Renal cortical epithelial cell (primary cell): ENCODE measurements around the gene INS. TPM values are rescaled to one million over a fixed set of nuclear protein-coding genes. Genes with fewer than 3 reads are reported as not detected.
"Not testable (repeated sequence)": the region's sequence is repeated elsewhere in the genome, so short reads cannot be mapped to it uniquely, and the experiment has no call there.

Experiments
- DNase-seq: peaks from one replicate; pipeline ENCODE4 v3.0.0-alpha.2; 2011; ENCODE audit warnings: low read depth
- total RNA-seq: library from RNA; depleted of rRNA; stranded (reverse); fragments of >200 nt; gene quantifications from 2 replicates; pipeline ENCODE4 v1.2.3, GENCODE V29; 2014

The INS gene
- total RNA-seq, 1 donor from 2014 or later = not detected

DNA sequence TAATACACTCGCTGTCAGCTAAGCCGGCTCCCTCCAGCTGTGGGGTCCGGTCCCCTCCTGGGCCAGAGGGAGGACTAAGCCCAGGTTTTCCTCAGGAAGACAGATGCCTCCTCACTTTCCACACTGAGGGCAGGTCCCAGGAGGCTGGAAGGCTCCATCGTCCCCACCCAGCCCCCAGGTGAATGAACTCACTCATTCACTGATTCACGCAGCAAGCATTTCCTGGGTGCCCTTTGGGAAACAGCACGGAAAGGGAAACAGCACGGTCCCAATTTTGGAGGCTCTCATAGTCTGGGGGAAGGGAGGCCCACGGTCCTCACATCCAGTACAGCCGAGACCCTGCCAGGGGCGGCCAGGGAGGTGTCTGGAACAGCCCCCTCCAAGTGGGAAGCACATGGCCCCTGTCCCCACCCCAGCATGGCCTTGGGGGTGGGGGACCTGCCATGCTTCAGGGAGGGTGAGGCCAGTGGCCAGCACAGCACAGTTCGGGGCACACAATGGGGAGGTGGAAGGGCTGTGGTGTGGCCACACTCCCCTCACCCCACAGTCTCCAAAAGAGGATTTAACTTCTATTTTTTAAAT lies 19.9 kb upstream of the INS start:
- peak; percentile 23 for DNase-seq

DNA sequence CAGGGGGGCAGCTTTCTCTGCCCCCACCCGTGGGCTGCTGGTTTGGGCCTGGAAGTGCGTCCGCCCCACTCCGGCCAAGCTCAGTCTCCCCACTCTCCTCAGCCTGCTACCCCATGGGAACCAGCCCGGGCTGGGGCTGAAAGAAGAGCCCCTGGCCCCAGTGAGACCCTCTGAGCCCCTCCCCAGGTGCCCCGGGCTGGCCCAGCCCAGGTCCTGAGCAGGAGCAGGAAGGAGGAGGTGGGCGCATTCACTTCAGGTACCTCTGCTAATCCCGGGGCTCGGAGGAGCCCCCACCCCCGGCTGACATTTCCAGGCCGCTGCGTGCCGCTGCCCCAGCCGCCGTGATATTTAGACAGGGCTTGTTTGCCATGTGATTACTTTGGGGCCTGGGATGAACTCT lies 19.3 kb upstream of the INS start:
- DNase-seq = no peak

- DNase-seq = no peak
Observed at GRCh38 chr11:2179516-2179915, 18.5 kb upstream of the INS start.

DNA sequence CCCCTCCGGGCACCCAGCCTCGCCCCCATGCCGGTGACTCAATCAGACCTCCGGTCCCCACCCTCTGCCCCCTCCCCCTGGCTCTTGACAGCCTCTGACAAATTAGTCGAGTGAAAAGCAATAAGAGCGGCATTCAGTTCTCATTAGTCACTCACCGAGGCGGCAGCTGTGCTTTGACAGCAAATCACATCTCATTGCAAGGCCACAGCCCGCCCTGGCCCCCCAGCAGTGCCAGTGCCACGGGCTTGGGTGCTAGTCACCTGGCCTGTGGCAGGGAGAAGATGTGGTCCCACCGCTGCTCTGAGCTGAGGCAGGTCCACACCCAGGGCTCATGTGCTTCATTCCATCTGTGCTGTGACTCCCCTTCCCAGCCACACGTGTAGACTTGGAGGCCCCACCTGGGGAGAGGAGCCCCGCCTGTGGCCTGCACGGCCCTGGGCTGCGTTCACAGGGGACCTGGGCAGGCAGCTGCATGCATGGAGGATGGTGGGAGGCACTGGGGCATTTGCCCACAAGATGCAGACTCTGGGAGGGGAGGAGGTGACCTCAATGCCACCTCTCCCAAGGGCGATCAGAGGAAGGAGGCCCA lies 18.0 kb upstream of the INS start:
- peak; percentile 93 for DNase-seq

DNA sequence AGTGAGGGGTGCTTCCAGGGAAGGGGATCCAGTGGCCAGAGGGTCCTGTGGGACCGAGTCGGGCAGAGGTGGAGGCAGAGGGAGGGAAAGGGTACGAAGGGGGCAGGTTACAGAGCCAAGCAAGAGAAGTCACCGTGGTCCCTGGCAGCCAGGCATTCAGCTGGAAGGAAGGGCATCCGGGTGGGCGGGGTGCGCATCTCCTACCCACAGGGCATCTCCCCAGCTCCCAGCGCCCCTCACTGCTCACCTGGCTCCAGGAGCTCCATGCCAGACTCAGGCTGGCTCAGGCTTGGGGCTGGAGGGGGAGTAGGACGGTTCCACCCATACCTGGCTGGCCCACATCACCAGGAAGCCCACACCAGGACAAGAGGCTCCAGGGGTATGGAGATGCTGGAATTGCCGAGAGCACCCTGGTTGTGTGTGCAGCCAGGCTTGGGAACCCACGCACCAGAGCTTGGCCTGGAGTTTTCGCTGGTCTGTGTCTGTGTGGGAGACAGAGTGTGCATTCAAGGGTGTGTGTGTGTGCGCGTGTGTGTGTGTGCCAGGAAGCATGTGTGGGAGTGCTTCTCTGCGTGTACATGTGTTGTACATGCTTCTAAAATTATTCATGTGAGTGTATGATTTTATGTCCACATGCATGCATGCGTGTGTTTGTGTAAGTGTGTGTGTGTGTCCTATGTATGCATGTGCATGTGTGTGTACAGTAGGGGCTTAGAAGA lies 17.2 kb upstream of the INS start:
- DNase-seq = not testable (repeated sequence)

- DNase-seq = no peak
Observed at GRCh38 chr11:2177076-2177475, 16.1 kb upstream of the INS start.

- DNase-seq = no peak
Observed at GRCh38 chr11:2176389-2176900, 15.4 kb upstream of the INS start.

DNA sequence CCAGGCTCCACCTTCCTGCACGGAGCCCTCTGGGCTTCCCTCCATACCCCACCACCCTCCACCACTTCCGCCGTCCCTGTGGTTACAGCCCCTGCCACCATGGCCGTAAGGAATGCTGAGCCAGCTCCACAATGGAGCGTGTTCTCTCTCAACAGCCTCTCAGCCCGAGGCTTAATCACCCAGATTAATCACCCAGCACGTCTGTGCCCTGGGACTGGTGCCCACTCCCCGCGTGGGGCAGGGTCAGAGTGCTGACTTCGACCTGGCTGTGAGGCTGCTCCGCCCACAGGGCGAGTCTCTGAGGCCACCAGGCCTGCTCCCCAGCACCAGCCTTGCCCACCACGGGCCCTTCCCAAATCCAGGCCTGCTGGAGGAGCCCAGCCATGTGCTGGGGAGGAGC lies 14.7 kb upstream of the INS start:
- peak; percentile 92 for DNase-seq

GRCh38 chr11:2174361-2174760 lies 13.4 kb upstream of the INS start:
- DNase-seq = no peak

DNA sequence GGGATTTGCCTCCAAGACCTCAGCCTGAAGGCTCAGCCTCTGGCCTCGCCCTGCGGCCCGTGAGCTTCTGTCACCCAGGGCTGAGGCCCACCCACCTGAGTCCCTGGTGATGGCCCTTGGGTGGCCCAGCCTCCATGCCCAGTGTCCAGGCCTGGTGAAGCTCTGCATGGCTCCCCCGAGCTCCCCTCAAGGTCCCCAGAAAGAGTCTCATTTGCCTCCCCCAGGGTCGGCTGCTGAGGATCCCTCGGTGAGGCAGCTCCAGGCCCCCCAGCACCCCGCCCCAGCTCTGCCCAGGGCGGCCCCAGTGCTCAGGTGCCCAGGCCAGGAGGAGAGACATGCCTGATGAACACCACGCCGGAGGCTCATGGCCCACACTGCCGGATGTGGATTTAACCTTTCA lies 12.8 kb upstream of the INS start:
- no peak for DNase-seq

- DNase-seq = no peak
Observed at GRCh38 chr11:2173150-2173693, 12.2 kb upstream of the INS start.

- DNase-seq = no peak
Observed at GRCh38 chr11:2172676-2173075, 11.7 kb upstream of the INS start.

GRCh38 chr11:2171591-2172003 lies 10.6 kb upstream of the INS start, which contains the start of gene TH:
TSS of gene TH (minus strand) at chr11:2171815. CDS start at chr11:2171786, 29 bp downstream.
- no peak for DNase-seq

- no peak for DNase-seq
Observed at GRCh38 chr11:2169626-2170570, 8.9 kb upstream of the INS start.

- no peak for DNase-seq
Observed at GRCh38 chr11:2169005-2169378, 8.0 kb upstream of the INS start.

DNA sequence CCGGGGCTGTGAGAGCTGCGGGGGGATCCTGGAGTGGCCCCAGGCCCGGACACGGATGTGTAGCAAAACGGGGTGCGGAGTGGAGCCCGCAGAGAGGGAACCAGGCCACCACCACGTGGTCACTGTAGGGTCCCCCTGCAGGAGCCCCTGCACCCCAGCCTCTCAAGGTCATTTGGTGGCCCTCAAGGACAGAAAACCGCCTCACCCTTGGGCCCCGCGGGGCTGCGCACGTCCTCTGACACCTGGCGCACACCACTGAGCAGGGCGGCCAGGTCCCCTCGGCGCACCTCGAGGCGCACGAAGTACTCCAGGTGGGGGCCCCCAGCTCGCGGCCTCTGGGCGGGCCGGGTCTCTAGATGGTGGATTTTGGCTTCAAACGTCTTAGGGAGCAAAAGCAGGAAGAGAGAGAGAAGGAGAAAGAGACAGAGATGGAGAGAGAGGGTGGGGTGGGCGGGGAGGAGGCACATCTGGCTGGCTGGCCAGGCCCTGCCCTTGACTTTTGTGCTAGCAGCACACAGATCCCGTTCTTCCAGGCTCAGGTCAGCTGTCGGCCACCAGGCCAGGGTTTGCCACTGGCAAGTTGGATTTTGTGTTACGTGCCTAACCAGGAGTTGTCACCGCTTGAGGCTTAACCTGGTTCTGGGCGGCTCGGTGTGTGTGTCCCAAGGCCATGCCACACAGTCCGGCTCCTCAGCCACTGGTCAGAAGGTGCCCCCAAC lies 7.4 kb upstream of the INS start:
- DNase-seq = no peak

DNA sequence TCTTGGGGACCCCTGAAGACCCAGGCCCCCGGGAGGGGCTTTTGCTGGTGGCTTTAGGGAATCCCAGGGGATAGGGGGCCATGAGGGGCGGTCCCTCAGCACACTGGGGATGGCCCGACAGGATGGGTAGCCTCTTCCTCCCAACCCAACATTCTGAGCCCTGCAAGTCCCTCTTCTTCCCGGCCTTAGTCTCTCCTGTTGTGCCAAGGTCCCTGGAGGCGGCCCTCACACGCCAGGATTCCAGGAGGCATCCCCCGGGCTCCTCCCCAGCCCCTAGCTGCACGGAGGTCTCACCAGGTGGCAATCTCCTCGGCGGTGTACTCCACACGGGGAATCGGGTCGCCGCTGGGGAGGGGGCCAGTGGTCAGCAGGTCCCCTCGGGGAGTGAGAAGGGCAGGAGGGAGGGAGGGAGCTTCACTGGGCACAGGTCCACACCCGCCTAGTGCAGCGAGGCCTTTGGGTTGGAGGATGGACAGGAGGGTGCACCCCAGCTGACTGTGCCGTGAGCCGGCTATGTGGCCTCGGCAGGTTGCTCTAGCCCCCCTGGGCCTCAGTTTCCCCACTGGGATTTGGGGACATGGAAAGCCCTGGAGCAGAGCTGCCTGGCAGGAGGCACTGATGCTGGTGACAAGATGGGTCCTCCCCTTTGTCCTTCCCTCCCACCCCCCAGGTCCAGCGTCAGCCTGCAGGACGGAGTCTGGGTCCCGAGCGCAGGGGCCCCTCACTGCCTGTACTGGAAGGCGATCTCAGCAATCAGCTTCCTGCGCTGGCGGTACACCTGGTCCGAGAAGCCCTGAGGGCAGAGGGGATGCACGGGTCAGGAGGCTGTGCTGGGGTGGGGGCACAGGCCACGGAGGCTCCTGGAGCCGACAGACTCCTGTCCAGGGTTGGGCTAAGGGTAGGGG lies 6.4 kb upstream of the INS start:
- DNase-seq = no peak

DNA sequence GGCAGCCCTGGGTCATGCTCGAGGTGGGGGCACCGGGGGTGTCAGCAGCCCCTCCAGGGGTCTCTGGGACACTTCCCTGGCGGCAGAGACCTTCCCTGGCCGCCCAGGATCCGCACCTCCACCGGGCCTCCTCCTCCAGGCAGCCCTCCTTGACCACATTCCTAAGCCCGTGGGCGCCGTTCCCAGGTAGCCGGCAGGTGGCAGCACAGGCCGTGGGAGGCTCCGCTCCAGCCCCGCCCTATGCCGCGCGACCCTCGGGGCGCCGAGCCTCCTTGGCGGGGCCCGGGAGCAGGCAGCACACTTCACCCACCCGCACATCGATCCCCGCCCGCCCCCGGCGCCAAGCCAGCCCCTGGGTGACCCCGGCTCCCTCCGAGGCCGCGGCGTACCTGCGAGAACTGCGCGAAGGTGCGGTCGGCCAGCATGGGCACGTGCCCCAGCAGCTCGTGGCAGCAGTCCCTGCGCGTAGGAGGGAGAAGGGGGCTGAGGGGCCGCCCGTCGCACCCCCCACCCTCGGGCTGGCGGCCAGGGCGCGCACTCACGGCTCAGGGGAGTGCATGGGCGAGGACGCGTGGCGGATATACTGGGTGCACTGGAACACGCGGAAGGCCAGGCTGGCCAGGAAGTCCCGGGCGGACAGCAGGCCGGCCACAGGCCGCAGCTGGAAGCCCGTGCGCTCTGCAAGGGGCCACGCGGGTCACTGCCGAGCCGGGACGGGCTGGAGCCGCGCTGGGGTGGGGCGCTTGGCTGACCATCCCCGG lies 5.3 kb upstream of the INS start:
- DNase-seq = no peak

DNA sequence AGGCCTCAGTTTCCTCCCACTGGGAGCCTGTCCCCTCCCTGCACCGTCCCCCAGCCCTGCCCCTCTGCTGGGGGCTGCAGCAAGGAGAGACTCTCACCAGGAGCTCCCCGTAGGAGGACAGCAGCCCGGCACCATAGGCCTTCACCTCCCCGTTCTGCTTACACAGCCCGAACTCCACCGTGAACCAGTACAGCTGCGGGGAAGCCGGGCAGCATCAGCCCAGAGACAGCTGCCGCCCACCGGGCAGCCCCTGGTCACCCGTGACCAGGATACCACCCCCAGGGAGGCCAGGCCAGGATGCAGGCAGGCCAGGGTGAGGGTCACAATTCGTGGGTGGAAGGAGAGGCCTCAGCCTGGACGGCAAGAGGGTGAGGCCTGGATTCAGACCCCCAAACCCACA lies 4.6 kb upstream of the INS start:
- DNase-seq = no peak
